ENCODE measurements around the gene JUP. TPM values are rescaled to one million over a fixed set of nuclear protein-coding genes. Genes with fewer than 3 reads are reported as not detected.

Gene JUP
- total and polyA plus RNA-seq, 2 of the 13 experiments (the other 11 are each of a cell fraction or from before 2014, with no cell fraction given) = 12.1 to 20.6 TPM

GRCh38 chr17:41786227-41787020 lies at the start of gene JUP (continued):
- TF ChIP-seq, protein P1, sequence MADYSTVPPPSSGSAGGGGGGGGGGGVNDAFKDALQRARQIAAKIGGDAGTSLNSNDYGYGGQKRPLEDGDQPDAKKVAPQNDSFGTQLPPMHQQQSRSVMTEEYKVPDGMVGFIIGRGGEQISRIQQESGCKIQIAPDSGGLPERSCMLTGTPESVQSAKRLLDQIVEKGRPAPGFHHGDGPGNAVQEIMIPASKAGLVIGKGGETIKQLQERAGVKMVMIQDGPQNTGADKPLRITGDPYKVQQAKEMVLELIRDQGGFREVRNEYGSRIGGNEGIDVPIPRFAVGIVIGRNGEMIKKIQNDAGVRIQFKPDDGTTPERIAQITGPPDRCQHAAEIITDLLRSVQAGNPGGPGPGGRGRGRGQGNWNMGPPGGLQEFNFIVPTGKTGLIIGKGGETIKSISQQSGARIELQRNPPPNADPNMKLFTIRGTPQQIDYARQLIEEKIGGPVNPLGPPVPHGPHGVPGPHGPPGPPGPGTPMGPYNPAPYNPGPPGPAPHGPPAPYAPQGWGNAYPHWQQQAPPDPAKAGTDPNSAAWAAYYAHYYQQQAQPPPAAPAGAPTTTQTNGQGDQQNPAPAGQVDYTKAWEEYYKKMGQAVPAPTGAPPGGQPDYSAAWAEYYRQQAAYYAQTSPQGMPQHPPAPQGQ (CRISPR knock-in tag; IDR thresholded peaks at IDR 0.05; ENCODE audit: borderline replicate concordance) = 0 out of 2 replicates have a peak, but pooled peaks have one; percentile 18
- TF ChIP-seq SNAPC2 (CRISPR knock-in tag; IDR thresholded peaks at IDR 0.05) (peak; percentile 89), ZNF609 (CRISPR knock-in tag; IDR thresholded peaks at IDR 0.05; ENCODE audit: borderline replicate concordance) (no peak), MIXL1 (CRISPR knock-in tag; IDR thresholded peaks at IDR 0.05) (no peak; the same call in 1 of the 2 replicates), DR1 (CRISPR knock-in tag; IDR thresholded peaks at IDR 0.05) (peak; percentile 50; the same call in 1 of the 2 replicates), XBP1 (CRISPR knock-in tag; IDR thresholded peaks at IDR 0.05) (no peak), MLX (CRISPR knock-in tag; IDR thresholded peaks at IDR 0.05) (no peak), ZNF549 (CRISPR knock-in tag; IDR thresholded peaks at IDR 0.05) (peak; percentile 72), PATZ1 (CRISPR knock-in tag; IDR thresholded peaks at IDR 0.05) (peak; percentile 7; the same call in 1 of the 2 replicates), ZSCAN12 (CRISPR knock-in tag; IDR thresholded peaks at IDR 0.05) (peak; percentile 59; the same call in 1 of the 2 replicates), SMAD9 (CRISPR knock-in tag; IDR thresholded peaks at IDR 0.05) (no peak), SRSF1 (optimal IDR thresholded peaks at IDR 0.05; ENCODE audit: low read depth, low read length) (no peak), ZNF841 (CRISPR knock-in tag; IDR thresholded peaks at IDR 0.05; ENCODE audit: borderline replicate concordance) (no peak; the same call in 1 of the 2 replicates), HNRNPLL (IDR thresholded peaks at IDR 0.05; ENCODE audit: low read depth, low read length, poor library complexity, severe bottlenecking) (peak; percentile 51), ZFP90 (CRISPR knock-in tag; IDR thresholded peaks at IDR 0.05; ENCODE audit: borderline replicate concordance) (peak; percentile 66; the same call in 1 of the 2 replicates), PHF21A (CRISPR knock-in tag; IDR thresholded peaks at IDR 0.05) (peak; percentile 44), TARDBP (CRISPR knock-in tag; IDR thresholded peaks at IDR 0.05) (peak; percentile 94)
- TF ChIP-seq, protein P2, sequence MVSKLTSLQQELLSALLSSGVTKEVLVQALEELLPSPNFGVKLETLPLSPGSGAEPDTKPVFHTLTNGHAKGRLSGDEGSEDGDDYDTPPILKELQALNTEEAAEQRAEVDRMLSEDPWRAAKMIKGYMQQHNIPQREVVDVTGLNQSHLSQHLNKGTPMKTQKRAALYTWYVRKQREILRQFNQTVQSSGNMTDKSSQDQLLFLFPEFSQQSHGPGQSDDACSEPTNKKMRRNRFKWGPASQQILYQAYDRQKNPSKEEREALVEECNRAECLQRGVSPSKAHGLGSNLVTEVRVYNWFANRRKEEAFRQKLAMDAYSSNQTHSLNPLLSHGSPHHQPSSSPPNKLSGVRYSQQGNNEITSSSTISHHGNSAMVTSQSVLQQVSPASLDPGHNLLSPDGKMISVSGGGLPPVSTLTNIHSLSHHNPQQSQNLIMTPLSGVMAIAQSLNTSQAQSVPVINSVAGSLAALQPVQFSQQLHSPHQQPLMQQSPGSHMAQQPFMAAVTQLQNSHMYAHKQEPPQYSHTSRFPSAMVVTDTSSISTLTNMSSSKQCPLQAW (CRISPR knock-in tag; IDR thresholded peaks at IDR 0.05) = no peak
